Heart left ventricle (tissue), 13 donors: Measurements from ENCODE around the gene SCAND1.

Source experiments
- POLR2A ChIP-seq, 2 donors: fragments of 450-650 bp; IDR thresholded peaks; one replicate each; pipeline ENCODE4 v1.6.1; 2017; ENCODE audit warnings: antibody characterized with exemption in 2 of 2, mild to moderate bottlenecking in 2 of 2, moderate library complexity in 2 of 2
- TF ChIP-seq, protein P1 (sequence below), 12 donors: fragments of 200-600 bp; sonication (generic) in 4 of 12; IDR thresholded peaks; one replicate each; pipeline versions ENCODE4 v1.5.0 to v1.8.0; 2018 to 2022; ENCODE audit warnings: antibody characterized with exemption in 12 of 12, mild to moderate bottlenecking in 5 of 12
- donor health status: ischemic (EF 13 %, LVEDD 7.1; RV severe dilation, severe dysfunction).
- donor health status: DM: no; HTN: yes; CAD: no.
- donor health status: DM: no; HTN: no; CAD: no.
- donor health status: ischemic (EF 25% LVEDD 6.9; RV normal size, moderate dysfunction).
- donor health status: ischemic (EF 25% LVEDD 5.7; RV mildly dilated, moderate dysfunction).
- donor health status: ischemic (EF 35%, LVEDD 5.7; RV mildly dilated, moderate dysfunction).
- donor health status: nonischemic (EF 11% LVEDD 7.7; RV severe dilation, severe dysfunction).
- donor health status: DM: yes; HTN: yes; CAD: no.
- donor health status: PGD.
- donor health status: ischemic (EF 29% LVEDD 5.4; RV normal size, mild dysfunction).
- donor health status: nonischemic (EF 23%, LVEDD 6.1; RV moderate dilation, normal function).

DNA sequence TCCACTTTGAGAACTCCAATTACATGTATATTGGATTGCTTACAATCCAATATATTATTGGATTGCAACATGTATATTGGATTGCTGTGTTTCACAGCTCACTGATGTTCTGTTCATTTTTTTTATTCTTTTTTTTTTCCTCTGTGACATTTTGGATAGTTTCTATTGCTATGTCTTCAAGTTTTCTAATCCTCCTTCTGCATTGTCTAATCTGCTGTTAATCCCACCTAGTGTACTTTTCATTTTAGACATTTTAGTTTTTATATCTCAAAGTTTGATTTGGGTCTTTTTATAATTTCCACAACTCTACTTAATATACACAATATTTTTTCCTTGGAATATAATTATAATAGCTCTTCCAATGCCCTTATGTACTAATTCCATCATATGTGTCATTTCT is 48.6 kb upstream of the SCAND1 start:
- TF ChIP-seq POLR2A (IDR thresholded peaks at IDR 0.05): no peak
- TF ChIP-seq, protein P1, sequence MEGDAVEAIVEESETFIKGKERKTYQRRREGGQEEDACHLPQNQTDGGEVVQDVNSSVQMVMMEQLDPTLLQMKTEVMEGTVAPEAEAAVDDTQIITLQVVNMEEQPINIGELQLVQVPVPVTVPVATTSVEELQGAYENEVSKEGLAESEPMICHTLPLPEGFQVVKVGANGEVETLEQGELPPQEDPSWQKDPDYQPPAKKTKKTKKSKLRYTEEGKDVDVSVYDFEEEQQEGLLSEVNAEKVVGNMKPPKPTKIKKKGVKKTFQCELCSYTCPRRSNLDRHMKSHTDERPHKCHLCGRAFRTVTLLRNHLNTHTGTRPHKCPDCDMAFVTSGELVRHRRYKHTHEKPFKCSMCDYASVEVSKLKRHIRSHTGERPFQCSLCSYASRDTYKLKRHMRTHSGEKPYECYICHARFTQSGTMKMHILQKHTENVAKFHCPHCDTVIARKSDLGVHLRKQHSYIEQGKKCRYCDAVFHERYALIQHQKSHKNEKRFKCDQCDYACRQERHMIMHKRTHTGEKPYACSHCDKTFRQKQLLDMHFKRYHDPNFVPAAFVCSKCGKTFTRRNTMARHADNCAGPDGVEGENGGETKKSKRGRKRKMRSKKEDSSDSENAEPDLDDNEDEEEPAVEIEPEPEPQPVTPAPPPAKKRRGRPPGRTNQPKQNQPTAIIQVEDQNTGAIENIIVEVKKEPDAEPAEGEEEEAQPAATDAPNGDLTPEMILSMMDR (IDR thresholded peaks at IDR 0.05): no peak
